Measurements from ENCODE around the gene FRMD1. TPM values are rescaled to one million over a fixed set of nuclear protein-coding genes. Genes with fewer than 3 reads are reported as not detected.

FRMD1 gene
- total RNA-seq, 1 donor from 2014 or later = not detected

- H3K4me1 Mint-ChIP-seq = no peaks in the 10 kb centered on the region
- H3K4me3 Mint-ChIP-seq = no peak overlapping the region
- no peak overlapping the region for H3K27ac Mint-ChIP-seq (ENCODE audit: unreplicated experiment)
- peaks cover 3% of the 10 kb centered on the region for H3K27me3 Mint-ChIP-seq (ENCODE audit: low read depth)
- no peak for DNase-seq (ENCODE audit: low read depth, low spot score)
- peaks cover 33% of the 10 kb centered on the region for H3K9me3 Mint-ChIP-seq
- H3K36me3 Mint-ChIP-seq (ENCODE audit: low read depth) = peaks cover 21% of the 10 kb centered on the region
- no peak for TF ChIP-seq CTCF (conservative IDR thresholded peaks at IDR 0.05)
Measured at GRCh38 chr6:168009331-168009730, 69.7 kb downstream of the FRMD1 start.

GRCh38 chr6:168007592-168008338 is 71.2 kb downstream of the FRMD1 start:
- peaks cover 33% of the 10 kb centered on the region for H3K9me3 Mint-ChIP-seq
- H3K4me1 Mint-ChIP-seq = peaks cover 4% of the 10 kb centered on the region
- H3K4me3 Mint-ChIP-seq = no peak overlapping the region
- no peak for TF ChIP-seq CTCF (conservative IDR thresholded peaks at IDR 0.05)
- no peak for DNase-seq (ENCODE audit: low read depth, low spot score)
- peaks cover 21% of the 10 kb centered on the region for H3K36me3 Mint-ChIP-seq (ENCODE audit: low read depth)
- no peak overlapping the region for H3K27ac Mint-ChIP-seq (ENCODE audit: unreplicated experiment)
- peaks cover 3% of the 10 kb centered on the region for H3K27me3 Mint-ChIP-seq (ENCODE audit: low read depth)

- TF ChIP-seq CTCF (conservative IDR thresholded peaks at IDR 0.05) = no peak
- Mint-ChIP-seq H3K27ac (ENCODE audit: unreplicated experiment) (no peak overlapping the region), H3K36me3 (ENCODE audit: low read depth) (peaks cover 8% of the 10 kb centered on the region)
Measured at GRCh38 chr6:168005796-168006195, 73.2 kb downstream of the FRMD1 start.

GRCh38 chr6:168004945-168005344 is 74.1 kb downstream of the FRMD1 start:
- Mint-ChIP-seq H3K9me3 (peaks cover 19% of the 10 kb centered on the region), H3K27ac (ENCODE audit: unreplicated experiment) (no peak overlapping the region), H3K36me3 (ENCODE audit: low read depth) (peaks cover 2% of the 10 kb centered on the region), H3K27me3 (ENCODE audit: low read depth) (peaks cover 3% of the 10 kb centered on the region), H3K4me3 (no peak overlapping the region), H3K4me1 (peaks cover 4% of the 10 kb centered on the region)
- no peak for TF ChIP-seq CTCF (conservative IDR thresholded peaks at IDR 0.05)
- no peak for DNase-seq (ENCODE audit: low read depth, low spot score)

More at GRCh38 chr6:168005796-168006195, 73.2 kb downstream of the FRMD1 start:
- Mint-ChIP-seq H3K27me3 (ENCODE audit: low read depth) (peaks cover 3% of the 10 kb centered on the region), H3K4me3 (no peak overlapping the region), H3K9me3 (peaks cover 25% of the 10 kb centered on the region), H3K4me1 (peaks cover 4% of the 10 kb centered on the region)
- DNase-seq (ENCODE audit: low read depth, low spot score) = no peak

- Mint-ChIP-seq H3K36me3 (ENCODE audit: low read depth) (peaks cover 2% of the 10 kb centered on the region), H3K27ac (ENCODE audit: unreplicated experiment) (no peak overlapping the region), H3K27me3 (ENCODE audit: low read depth) (peaks cover 3% of the 10 kb centered on the region), H3K9me3 (peaks cover 19% of the 10 kb centered on the region), H3K4me3 (no peak overlapping the region), H3K4me1 (peaks cover 4% of the 10 kb centered on the region)
- DNase-seq (ENCODE audit: low read depth, low spot score) = no peak
- TF ChIP-seq CTCF (conservative IDR thresholded peaks at IDR 0.05) = no peak
Measured at GRCh38 chr6:168004023-168004422, 75.0 kb downstream of the FRMD1 start.

Other genes starting within 250 kb of the FRMD1 start
- gene KIF25, start 81.5 kb downstream of the FRMD1 start, total RNA-seq = 0.72 and 1.0 TPM in 2 replicates
- 0.19 and 0.43 TPM in 2 replicates for gene DACT2, start 240.6 kb upstream of the FRMD1 start, total RNA-seq